ENCODE measurements around the gene GJB4. TPM values are rescaled to one million over a fixed set of nuclear protein-coding genes. Genes with fewer than 3 reads are reported as not detected.
"Not testable (repeated sequence)": the region's sequence is repeated elsewhere in the genome, so short reads cannot be mapped to it uniquely, and the experiment has no call there.

GJB4 gene
- total and polyA plus RNA-seq, 7 donors: not detected

- 43 to 54% (median 46%) methylated on average over 8 of the region's 8 CpGs for WGBS, 3 donors
- DNase-seq: no peak
- Histone ChIP-seq H3K4me1 (no peaks in the 10 kb centered on the region), H3K4me3 (no peak overlapping the region), H3K36me3 (ENCODE audit: insufficient read depth in 1 of 2, low read depth in 1 of 2) (no peaks in the 10 kb centered on the region), H3K27me3 (ENCODE audit: insufficient read depth in 3 of 3, low read length in 2 of 3) (peaks cover 0 to 9% (median 0%) of the 10 kb centered on the region in 3 donors), H3K27ac (no peak overlapping the region), H3K9me3 (no peaks in the 10 kb centered on the region)
- ATAC-seq: no peak
- TF ChIP-seq CTCF (IDR thresholded peaks at IDR 0.05): no peak
- intact Hi-C loops (cut with DNase I): no loop called here
Observed at GRCh38 chr1:34763142-34763781, 3.7 kb downstream of the GJB4 start.

GRCh38 chr1:34768856-34769255 lies 9.3 kb downstream of the GJB4 start:
- Histone ChIP-seq H3K27ac (no peak overlapping the region), H3K36me3 (ENCODE audit: insufficient read depth in 1 of 2, low read depth in 1 of 2) (no peaks in the 10 kb centered on the region), H3K9me3 (no peaks in the 10 kb centered on the region), H3K27me3 (ENCODE audit: insufficient read depth in 3 of 3, low read length in 2 of 3) (peaks cover 0 to 9% (median 2%) of the 10 kb centered on the region in 3 donors), H3K4me1 (no peaks in the 10 kb centered on the region), H3K4me3 (no peak overlapping the region)
- DNase-seq: no peak
- intact Hi-C loops (cut with DNase I): no loop called here
- no peak for TF ChIP-seq CTCF (IDR thresholded peaks at IDR 0.05)
- no peak for ATAC-seq
- 68 to 82% (median 73%) methylated on average over 3 of the region's 3 CpGs for WGBS, 3 donors

- peaks cover 0 to 5% (median 4%) of the 10 kb centered on the region in 3 donors for H3K27me3 ChIP-seq (ENCODE audit: insufficient read depth in 3 of 3, low read length in 2 of 3)
- no peak overlapping the region for H3K27ac ChIP-seq
- no peak for TF ChIP-seq CTCF (IDR thresholded peaks at IDR 0.05)
- 76 to 80% (median 80%) methylated on average over 5 of the region's 5 CpGs for WGBS, 3 donors
- no peaks in the 10 kb centered on the region for H3K4me1 ChIP-seq
- no peak for ATAC-seq
- H3K9me3 ChIP-seq: no peaks in the 10 kb centered on the region
- H3K4me3 ChIP-seq: no peak overlapping the region
- intact Hi-C loops (cut with DNase I): no loop called here
- DNase-seq: no peak
- no peaks in the 10 kb centered on the region for H3K36me3 ChIP-seq (ENCODE audit: insufficient read depth in 1 of 2, low read depth in 1 of 2)
Observed at GRCh38 chr1:34770891-34771504, 11.5 kb downstream of the GJB4 start.

- Histone ChIP-seq H3K9me3 (no peaks in the 10 kb centered on the region), H3K27ac (no peak overlapping the region), H3K4me1 (no peaks in the 10 kb centered on the region), H3K36me3 (ENCODE audit: insufficient read depth in 1 of 2, low read depth in 1 of 2) (no peaks in the 10 kb centered on the region), H3K27me3 (ENCODE audit: insufficient read depth in 3 of 3, low read length in 2 of 3) (peaks cover 0 to 12% (median 5%) of the 10 kb centered on the region in 3 donors), H3K4me3 (no peak overlapping the region)
- intact Hi-C loops (cut with DNase I): no loop called here
- DNase-seq (peak in 1 of 2 donors; percentile 29), ATAC-seq (no peak)
- no peak for TF ChIP-seq CTCF (IDR thresholded peaks at IDR 0.05)
- 83 to 86% (median 85%) methylated on average over 16 of the region's 16 CpGs for WGBS, 3 donors
Observed at GRCh38 chr1:34771573-34772371, 12.2 kb downstream of the GJB4 start.

- H3K27ac ChIP-seq; H3K36me3 ChIP-seq (ENCODE audit: insufficient read depth in 1 of 2, low read depth in 1 of 2); H3K4me3 ChIP-seq; H3K4me1 ChIP-seq; DNase-seq; intact Hi-C loops (cut with DNase I); ATAC-seq; H3K9me3 ChIP-seq: not testable (repeated sequence)
- peaks cover 0 to 12% (median 5%) of the 10 kb centered on the region in 3 donors for H3K27me3 ChIP-seq (ENCODE audit: insufficient read depth in 3 of 3, low read length in 2 of 3)
- WGBS, 3 donors: 86 to 95% (median 87%) methylated on average over 4 of the region's 4 CpGs
Observed at GRCh38 chr1:34773114-34773513, 13.6 kb downstream of the GJB4 start.
